NCI-H526 (cell line): ENCODE results near the gene GYPC.
A peak's percentile ranks its signal among the peaks of the same experiment; 100 is the strongest.
"Not testable (repeated sequence)": the region's sequence is repeated elsewhere in the genome, so short reads cannot be mapped to it uniquely, and the experiment has no call there.

ENCODE experiments used
- DNase-seq, 2 experiments: peaks; one replicate each; lab custom pipeline; 2025; lab: John Stamatoyannopoulos, UW

GYPC gene

GRCh38 chr2:126655500-126656430 lies at the start of gene GYPC:
GYPC (plus strand) TSS chr2:126656158; CDS start chr2:126656264, 106 bp downstream.
- no peak for DNase-seq

- no peak for DNase-seq
Observed at GRCh38 chr2:126614524-126615227, 41.3 kb upstream of the GYPC start.

GRCh38 chr2:126616606-126617069 lies 39.3 kb upstream of the GYPC start:
- DNase-seq, result no peak

GRCh38 chr2:126620302-126620701 lies 35.7 kb upstream of the GYPC start:
- no peak for DNase-seq

- no peak for DNase-seq
Observed at GRCh38 chr2:126623000-126623399, 33.0 kb upstream of the GYPC start.

- DNase-seq, result no peak
Observed at GRCh38 chr2:126627643-126628042, 28.3 kb upstream of the GYPC start.

- peak in 1 of 2 experiments; percentile 28 for DNase-seq
Observed at GRCh38 chr2:126634273-126634861, 21.6 kb upstream of the GYPC start.

GRCh38 chr2:126635281-126635680 lies 20.7 kb upstream of the GYPC start:
- no peak for DNase-seq

GRCh38 chr2:126635736-126636135 lies 20.2 kb upstream of the GYPC start:
- DNase-seq, result no peak

GRCh38 chr2:126637386-126637785 lies 18.6 kb upstream of the GYPC start:
- DNase-seq, result no peak

- DNase-seq, result no peak
Observed at GRCh38 chr2:126638746-126639145, 17.2 kb upstream of the GYPC start.

GRCh38 chr2:126639276-126639675 lies 16.7 kb upstream of the GYPC start:
- no peak for DNase-seq

- not testable (repeated sequence) for DNase-seq
Observed at GRCh38 chr2:126641294-126641693, 14.7 kb upstream of the GYPC start.

GRCh38 chr2:126642031-126642430 lies 13.9 kb upstream of the GYPC start:
- no peak for DNase-seq

GRCh38 chr2:126643431-126643830 lies 12.5 kb upstream of the GYPC start:
- DNase-seq, result no peak

GRCh38 chr2:126643972-126644371 lies 12.0 kb upstream of the GYPC start:
- DNase-seq, result no peak

GRCh38 chr2:126644630-126645191 lies 11.2 kb upstream of the GYPC start:
- DNase-seq, result no peak

GRCh38 chr2:126645211-126645618 lies 10.7 kb upstream of the GYPC start:
- DNase-seq, result no peak

GRCh38 chr2:126646026-126646425 lies 9.9 kb upstream of the GYPC start:
- no peak for DNase-seq

- DNase-seq, result not testable (repeated sequence)
Observed at GRCh38 chr2:126647714-126648344, 8.1 kb upstream of the GYPC start.

GRCh38 chr2:126648345-126648786 lies 7.6 kb upstream of the GYPC start:
- not testable (repeated sequence) for DNase-seq

GRCh38 chr2:126649101-126649500 lies 6.9 kb upstream of the GYPC start:
- DNase-seq, result no peak
